ENCODE measurements around the gene ADAMTS7.
"Not testable (repeated sequence)": the region's sequence is repeated elsewhere in the genome, so short reads cannot be mapped to it uniquely, and the experiment has no call there.

ADAMTS7 gene

DNA sequence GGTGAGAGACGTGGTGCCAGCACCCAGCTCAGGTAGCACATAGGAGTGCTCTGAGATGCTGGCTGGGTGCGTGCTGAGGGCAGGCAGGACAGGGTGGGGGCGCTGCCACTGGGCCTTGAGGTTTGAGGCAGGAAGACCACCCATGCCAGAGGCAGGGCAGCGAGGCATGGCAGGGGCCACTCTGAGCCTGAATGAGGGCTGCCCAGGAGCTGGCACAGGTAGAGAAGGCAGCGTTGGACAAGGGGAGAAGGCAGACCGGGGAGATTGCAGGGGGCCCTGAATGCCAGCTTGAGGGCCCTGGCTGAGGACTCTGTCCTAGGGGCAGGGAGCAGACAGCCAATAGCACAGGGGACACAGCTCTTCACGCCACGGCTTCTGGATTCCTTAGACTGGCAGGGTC lies 50.2 kb downstream of the ADAMTS7 start:
- CTCF ChIA-PET, result interaction anchor here (1.9 kb wide), 1 partner anchor 10 kb away, joined by 10 read pairs; no protein-coding TSS in a partner anchor

DNA sequence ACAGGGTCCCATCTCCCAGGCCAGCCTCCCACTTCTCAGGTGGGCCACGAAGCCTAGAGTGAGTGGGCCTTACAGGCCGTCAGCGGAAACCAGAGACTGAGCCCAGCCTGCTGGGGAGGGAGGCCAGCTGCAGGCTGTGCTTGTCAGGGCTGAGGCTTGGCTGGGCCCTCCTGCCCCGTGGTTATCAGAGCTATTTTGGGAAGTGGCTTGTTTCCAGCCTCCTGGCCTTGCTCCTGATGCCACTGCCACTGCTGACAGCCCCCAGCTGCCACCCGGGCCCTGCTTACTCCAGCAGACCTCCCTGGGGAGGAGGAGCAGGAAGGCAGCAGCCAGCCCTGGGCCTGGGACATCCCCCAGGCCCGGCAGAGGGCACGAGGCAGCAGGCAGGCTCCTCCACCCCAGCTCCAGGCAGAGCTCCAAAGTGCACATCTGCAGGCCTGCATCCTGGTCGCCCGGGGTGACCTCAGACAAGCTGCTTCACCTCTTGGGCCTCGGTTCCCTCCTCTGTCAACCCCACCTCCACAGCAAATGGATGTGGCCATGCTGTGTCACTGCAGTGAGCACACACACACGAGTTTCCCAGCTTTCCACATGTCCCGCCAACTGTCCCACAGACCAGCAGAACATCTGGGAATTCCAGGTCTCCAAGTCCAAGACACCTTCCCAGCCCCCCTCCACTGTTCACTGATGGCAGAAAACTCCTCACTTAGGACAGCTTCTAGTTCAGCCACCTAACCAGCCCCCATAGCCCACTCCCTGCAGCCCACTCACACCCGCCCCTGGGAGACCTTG lies 51.0 kb downstream of the ADAMTS7 start:
- DNase-seq (ENCODE audit: extremely low spot score); POLR2A ChIA-PET: not testable (repeated sequence)

More for the DNA sequence above, 50.2 kb downstream of the ADAMTS7 start:
- TF ChIP-seq, protein P1, sequence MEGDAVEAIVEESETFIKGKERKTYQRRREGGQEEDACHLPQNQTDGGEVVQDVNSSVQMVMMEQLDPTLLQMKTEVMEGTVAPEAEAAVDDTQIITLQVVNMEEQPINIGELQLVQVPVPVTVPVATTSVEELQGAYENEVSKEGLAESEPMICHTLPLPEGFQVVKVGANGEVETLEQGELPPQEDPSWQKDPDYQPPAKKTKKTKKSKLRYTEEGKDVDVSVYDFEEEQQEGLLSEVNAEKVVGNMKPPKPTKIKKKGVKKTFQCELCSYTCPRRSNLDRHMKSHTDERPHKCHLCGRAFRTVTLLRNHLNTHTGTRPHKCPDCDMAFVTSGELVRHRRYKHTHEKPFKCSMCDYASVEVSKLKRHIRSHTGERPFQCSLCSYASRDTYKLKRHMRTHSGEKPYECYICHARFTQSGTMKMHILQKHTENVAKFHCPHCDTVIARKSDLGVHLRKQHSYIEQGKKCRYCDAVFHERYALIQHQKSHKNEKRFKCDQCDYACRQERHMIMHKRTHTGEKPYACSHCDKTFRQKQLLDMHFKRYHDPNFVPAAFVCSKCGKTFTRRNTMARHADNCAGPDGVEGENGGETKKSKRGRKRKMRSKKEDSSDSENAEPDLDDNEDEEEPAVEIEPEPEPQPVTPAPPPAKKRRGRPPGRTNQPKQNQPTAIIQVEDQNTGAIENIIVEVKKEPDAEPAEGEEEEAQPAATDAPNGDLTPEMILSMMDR (IDR thresholded peaks at IDR 0.05; ENCODE audit: control extremely low read depth, extremely low read depth, low read depth, missing control alignments), result no peak
- no peak for DNase-seq (ENCODE audit: extremely low spot score)
- POLR2A ChIA-PET, result no interaction called here

DNA sequence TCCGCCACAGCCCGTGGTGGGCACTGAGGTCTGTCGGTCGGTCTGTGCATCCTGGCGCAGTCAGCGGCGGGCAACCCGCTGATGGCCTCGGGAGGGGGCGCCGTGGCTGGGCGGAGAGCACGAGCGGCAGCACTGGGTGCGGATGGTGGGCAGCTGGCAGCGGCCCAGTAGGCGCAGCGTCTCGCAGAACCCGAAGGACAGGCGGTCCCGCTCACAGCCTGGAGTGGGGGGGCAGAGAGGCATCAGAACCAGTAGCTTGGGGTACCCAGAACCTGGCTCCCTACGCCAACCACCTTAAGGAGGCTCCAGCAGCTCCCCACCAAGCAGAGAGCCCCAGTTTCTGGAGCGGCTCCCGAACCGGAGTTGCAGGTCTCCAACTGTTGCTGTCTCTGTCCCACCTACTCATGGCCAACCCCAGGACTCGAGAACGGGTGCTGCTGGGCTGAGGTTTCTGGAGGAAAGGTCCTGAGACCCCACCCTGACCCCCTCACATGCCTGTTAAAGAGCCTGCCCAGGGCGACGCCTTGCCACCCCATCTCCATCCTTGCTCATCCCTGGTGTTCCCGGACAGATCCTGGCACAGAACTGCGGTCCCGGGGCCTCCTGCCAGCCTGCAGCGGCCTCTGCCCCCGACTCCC lies 51.8 kb downstream of the ADAMTS7 start:
- DNase-seq (ENCODE audit: extremely low spot score); CTCF ChIA-PET; POLR2A ChIA-PET: not testable (repeated sequence)

More for the DNA sequence above, 51.0 kb downstream of the ADAMTS7 start:
- CTCF ChIA-PET, result interaction anchor here (1.9 kb wide), 1 partner anchor 9 kb away, joined by 10 read pairs; no protein-coding TSS in a partner anchor

DNA sequence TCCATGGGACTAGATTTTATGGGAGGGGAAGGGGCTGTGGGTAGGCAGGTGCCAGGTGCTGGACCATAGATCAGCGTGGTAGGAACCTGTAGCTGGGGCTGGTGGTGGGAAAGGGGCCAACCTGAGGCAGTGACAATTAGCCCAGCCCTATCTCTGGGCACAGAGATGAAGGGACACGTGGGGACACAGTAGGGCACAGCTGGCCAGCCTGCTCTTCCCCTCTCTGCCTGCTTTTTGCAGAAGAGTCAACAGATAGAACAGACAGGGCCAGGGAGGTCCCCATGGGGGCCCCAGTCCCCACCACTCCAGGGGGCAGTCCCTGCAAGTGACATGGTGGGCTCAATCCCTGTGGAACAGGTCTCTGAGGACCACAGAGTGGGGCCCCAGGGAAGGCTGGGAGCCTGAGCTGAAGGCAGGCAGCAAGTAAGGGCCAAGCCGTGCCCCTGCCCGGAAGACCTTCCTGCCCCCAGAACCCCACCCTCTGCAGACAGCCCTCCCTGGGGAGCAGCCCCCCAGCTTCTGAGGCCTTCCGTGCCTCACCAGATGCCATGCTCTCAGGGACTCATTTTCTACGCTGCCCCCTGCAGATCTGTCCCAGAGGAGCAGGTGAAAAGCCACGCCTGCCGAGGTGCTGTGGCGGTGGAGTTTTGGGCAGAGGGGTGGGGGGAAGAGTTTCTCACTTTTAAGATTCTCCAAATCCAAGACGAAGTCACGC lies 52.6 kb downstream of the ADAMTS7 start:
- POLR2A ChIA-PET; CTCF ChIA-PET; DNase-seq (ENCODE audit: extremely low spot score): not testable (repeated sequence)

DNA sequence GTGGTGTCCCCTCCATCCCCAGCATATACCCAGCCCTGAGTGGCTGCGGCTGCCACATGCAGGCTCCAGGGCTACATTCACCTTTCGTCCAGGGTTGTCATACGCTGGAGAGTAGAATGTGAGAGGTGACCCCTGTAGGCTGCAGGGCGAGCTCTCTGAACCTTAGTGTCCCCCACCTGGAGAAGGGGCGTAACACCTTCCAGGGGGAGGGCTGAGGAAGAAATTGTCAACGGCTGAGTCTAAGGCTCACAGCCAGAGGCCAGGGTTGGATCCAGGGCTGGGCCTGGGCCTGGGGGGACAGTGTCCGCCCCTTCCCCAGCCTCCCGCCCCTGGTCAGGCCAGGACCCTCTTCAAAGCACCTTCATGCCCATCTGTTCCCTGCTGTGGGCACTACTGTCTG lies 53.2 kb downstream of the ADAMTS7 start:
- CTCF ChIA-PET, result interaction anchor here (1.5 kb wide), 1 partner anchor 427 kb away, joined by 3 read pairs; no protein-coding TSS in a partner anchor
- DNase-seq (ENCODE audit: extremely low spot score); POLR2A ChIA-PET: not testable (repeated sequence)

DNA sequence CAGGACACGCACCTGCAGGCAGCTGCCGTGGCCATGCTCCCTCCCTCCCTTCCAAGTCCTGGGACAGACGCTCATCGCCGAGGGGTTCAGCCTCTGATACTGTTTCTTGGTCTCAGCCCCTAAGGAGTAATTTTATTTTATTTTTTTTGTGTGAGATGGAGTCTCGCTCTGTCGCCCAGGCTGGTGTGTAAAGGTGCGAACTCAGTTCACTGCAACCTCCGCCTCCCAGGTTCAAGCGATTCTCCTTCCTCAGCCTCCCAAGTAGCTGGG lies 53.7 kb downstream of the ADAMTS7 start:
- POLR2A ChIA-PET, result no interaction called here
- TF ChIP-seq, protein P1 (IDR thresholded peaks at IDR 0.05; ENCODE audit: control extremely low read depth, extremely low read depth, low read depth, missing control alignments), result no peak
- DNase-seq (ENCODE audit: extremely low spot score), result no peak
- CTCF ChIA-PET, result interaction anchor here (1.5 kb wide), 1 partner anchor 427 kb away, joined by 3 read pairs; no protein-coding TSS in a partner anchor

DNA sequence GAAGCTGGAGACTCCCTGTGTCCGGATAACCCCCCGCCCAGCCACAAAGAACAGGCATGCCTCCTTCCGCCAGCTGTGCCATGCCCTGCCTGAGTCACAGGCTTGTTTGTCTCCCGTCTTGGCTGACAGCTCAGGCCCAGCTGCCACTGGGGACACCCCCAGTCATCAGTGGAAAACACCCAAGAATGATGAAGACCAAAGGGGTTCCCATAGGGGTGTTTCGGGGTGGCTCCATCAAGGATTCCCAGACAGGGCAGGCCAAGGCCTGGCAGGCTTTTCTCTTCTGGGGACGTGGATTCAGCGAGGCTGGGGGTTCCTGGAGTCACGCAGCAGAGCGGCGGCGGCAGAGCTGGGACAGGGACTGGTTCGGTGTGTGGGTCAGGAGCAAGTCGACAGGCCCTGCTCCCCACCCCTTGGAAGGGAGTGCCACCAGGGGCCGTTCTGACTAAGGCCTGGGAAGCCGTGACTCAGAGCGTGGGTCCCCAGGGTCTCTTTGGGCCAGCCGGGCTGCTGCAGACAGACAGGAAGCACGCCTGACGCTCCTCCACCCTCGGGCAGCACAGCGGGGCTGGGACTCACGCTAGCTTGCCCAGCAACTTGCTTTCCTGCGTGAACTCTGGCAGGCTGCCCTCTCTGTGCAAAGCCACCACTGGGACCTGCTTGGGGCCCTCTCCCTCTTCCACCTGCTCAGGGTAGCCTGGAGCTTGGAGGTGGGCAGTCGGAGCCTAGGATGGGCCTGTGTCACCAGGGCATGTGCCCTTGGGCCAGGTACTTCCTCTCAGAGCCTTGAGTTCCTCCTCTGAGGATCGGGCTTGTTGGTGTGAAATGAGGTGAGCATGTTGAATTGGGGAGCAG lies 54.3 kb downstream of the ADAMTS7 start:
- CTCF ChIA-PET, result interaction anchor here (1.1 to 1.5 kb wide), 3 partner anchors 19 to 428 kb away, joined by 3 read pairs; partner anchors contain the start of gene ADAMTS7
- POLR2A ChIA-PET, result not testable (repeated sequence)
- DNase-seq (ENCODE audit: extremely low spot score), result peak; percentile 64

DNA sequence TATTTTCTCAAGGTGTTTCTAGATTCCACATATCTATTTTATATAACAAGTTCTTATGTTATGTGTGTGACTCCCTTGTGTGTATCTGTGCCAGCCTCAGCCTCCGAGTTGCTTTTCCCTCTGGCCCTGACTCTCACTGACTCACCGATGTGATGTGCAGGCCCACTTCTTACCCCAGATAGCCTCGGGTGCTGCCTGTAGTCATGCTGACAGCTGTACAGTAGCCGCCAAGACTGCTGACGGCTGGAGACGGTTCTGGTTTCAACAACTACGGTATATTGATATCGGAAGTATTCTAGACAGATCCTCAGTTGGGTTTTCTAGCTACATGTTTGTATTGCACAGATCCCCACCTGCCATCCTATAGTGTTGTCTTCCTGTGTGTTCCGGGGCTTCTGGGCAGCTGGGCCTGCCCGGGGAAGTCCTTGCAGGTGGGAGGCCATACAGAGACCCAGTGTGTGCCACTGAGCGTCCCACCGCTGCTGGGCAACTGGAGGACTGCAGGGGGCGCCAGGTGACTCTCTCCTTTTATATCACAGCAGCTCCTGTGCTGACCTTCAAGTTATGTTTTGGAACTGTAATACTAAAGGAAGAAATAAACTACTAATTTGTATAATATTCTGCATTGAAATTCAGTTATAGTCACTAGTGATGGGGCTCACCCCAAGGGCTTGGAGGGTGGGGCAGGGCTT lies 55.2 kb downstream of the ADAMTS7 start:
- DNase-seq (ENCODE audit: extremely low spot score); POLR2A ChIA-PET: not testable (repeated sequence)
- CTCF ChIA-PET, result interaction anchor here (1.1 kb wide), 3 partner anchors 18 to 127 kb away, joined by 3 read pairs; partner anchors contain the start of gene ADAMTS7
- TF ChIP-seq, protein P1 (IDR thresholded peaks at IDR 0.05; ENCODE audit: control extremely low read depth, extremely low read depth, low read depth, missing control alignments), result peak; percentile 36

DNA sequence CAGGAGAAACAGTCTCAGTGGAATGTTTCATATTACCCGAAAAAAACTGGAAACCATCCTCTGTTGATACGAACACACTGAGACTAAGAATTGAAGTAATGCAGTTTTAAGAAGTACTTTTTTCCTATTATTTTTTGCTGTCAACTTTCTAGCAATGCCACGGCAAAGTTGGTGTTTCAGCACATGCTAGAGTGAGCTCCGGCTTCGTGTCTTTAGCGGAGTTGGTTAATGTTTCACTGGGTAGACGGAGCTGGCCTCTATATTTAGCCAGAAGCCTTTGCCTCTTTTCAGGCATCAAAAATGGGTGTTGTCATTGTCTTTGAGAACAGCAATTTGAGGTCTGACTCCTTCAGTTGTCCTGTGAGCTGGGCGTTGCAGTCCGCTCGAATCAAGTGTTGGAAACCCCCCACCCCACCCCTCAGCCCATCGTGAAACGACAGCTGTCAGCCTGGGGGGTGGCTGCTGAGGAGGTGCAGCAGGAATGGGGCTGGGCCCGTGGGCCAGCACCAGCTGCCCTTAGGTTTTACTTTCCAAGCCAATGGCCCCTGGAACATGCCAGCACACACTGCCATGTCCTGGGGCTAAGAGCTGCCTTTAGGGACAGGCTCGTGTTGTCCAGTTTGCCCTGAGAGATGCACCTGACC lies 56.5 kb downstream of the ADAMTS7 start:
- POLR2A ChIA-PET; DNase-seq (ENCODE audit: extremely low spot score): not testable (repeated sequence)

DNA sequence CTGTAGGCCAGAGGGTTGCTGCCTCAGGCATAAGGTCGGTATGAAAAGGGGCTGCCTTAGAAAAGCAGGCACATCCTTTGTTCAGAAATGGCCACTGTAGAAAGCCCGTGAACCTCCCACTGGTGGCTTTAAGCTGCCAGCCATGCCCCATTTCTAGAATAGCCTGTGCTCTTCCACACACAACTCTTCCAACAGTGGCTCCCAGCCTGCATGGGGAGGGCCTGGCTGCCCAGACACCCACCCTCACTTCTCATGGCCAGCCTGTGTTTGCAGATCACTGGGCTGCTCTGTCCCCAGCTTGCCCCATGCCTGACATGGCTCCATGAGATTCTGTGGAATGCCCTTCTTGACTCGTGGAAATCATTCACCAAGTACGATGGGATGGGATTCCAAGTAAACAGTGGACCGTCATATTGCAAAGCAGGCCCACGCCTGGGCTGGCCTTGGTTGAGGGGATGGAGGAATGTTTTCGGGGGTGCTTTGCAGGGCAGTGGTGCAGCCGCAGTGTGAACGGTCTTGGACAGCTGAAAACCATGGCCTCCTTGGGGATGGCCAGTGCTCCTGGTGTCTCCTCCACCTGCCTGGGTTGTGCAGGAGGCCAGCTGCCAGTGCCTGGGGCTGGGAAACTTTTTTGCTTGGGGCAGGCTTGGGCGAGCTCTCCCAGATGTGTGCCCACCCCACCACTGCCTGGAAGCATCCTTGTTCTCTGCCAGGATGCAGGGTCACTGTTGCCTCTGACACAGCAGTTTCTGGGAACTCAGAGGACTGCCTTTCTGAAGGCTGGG lies 57.3 kb downstream of the ADAMTS7 start:
- POLR2A ChIA-PET; DNase-seq (ENCODE audit: extremely low spot score); CTCF ChIA-PET: not testable (repeated sequence)

More for the DNA sequence above, 56.5 kb downstream of the ADAMTS7 start:
- CTCF ChIA-PET, result interaction anchor here (1.1 kb wide), 1 partner anchor 126 kb away, joined by 3 read pairs; no protein-coding TSS in a partner anchor

DNA sequence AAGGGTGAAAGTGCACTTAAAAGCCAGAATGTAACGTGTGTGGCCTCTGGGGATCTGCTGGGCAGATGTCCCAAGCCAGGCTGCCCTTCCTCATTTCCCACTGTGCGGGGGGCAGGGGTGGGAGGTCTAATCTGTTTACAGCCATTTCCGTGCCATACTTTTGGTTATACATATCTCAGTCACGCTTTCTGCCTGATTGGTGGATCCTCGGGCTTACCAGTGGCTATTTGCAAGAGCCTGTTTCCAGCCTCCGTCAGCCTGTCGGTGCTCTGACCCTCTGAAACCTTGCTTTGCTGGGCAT lies 58.0 kb downstream of the ADAMTS7 start:
- CTCF ChIA-PET, result interaction anchor here (3.8 kb wide), 1 partner anchor 13 kb away, joined by 29 read pairs; no protein-coding TSS in a partner anchor
- DNase-seq (ENCODE audit: extremely low spot score); POLR2A ChIA-PET: not testable (repeated sequence)

All from GM10248 (cell line).